Epithelial cell of esophagus (primary cell): Measurements from ENCODE around the gene RASGRF2.

Experiments
- DNase-seq: peaks from one replicate; pipeline ENCODE4 v3.0.0; 2010; ENCODE audit warnings: low read depth
- H3K4me3 ChIP-seq: 2 replicates; pipeline ENCODE4 v1.5.1; 2011; ENCODE audit warnings: mild to moderate bottlenecking, low read length, control low read depth
- CTCF ChIP-seq: IDR thresholded peaks from 2 replicates; pipeline ENCODE4 v1.5.1; 2011; ENCODE audit warnings: low read depth, mild to moderate bottlenecking, low read length, control low read depth, inconsistent platforms; ENCODE audit not compliant: insufficient read depth; ENCODE audit errors: missing control alignments

RASGRF2 gene

GRCh38 chr5:80920333-80920732 lies 39.8 kb upstream of the RASGRF2 start:
- peak; percentile 15 for DNase-seq
- TF ChIP-seq CTCF = no peak
- H3K4me3 ChIP-seq = no peak overlapping the region

DNA sequence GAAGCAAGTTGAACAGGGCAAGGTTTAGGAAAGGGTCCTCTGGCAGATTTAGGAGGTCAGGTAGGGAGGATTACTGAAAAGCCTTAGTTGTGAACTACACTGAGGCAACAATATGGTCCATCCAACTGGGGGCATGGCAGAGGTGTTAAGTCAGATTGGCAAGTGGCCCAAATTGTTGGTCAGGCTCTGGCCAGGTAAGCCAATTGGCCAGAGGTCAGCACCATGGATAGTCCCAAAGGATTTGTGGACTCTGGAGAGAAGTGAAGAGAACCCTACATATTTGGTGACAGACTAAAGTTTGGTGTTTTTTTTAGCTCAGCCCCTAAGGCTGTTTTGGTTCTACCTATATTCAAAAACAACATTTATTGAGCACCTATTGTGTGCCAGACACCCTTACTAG lies 39.1 kb upstream of the RASGRF2 start:
- no peak for TF ChIP-seq CTCF
- peak; percentile 6 for DNase-seq
- no peak overlapping the region for H3K4me3 ChIP-seq

- no peak overlapping the region for H3K4me3 ChIP-seq
- DNase-seq = no peak
- TF ChIP-seq CTCF = no peak
Observed at GRCh38 chr5:80925931-80926330, 34.2 kb upstream of the RASGRF2 start.

DNA sequence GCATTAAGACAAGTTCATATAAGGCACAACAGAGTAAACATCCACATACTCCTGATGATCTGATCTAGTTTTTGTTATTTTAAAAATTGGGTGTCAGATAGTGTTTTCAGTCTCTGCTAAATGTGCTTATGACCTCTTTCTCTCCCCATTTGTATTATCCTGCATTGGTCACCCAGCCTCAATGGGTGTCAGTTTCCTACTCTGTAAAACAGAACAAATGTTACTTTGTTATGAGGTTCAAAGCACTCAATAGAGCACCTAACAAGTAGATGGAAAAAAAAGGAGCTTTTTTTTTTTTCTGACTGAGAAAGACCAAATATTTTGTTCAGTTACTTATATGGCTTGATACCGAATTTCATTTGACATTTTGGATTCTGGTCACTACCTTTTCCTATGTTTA lies 33.6 kb upstream of the RASGRF2 start:
- no peak overlapping the region for H3K4me3 ChIP-seq
- no peak for TF ChIP-seq CTCF
- DNase-seq = no peak

DNA sequence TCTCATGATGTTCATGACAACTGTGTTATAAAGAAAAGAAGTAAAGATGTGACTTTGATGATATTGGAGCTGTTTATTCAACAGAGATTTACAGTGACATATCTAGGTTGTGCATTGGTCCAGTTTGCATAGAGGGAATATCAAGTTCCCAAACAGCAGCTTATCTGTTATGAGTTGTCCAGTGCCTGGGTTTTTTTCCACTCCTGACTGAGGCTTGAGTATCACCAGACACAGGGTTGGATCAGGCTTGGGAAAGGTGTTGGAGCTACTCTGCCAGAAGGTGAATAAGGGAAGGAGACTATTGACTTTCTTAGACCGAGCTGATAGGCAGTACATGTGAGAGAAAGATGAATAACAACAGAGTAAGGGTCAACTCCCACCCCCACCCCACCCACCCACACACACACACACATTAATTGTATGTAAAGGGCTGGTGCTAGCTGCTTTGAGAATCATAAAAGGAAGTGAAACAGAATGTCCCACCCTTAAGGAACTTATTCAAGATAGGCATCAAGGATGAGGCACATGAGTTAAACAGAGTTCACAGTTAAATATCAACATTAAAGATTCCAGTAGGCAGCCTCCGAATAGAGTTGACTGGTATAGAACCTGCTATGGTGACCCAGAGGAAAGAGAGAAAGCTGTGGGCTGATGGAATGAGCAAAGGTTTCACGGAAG lies 33.0 kb upstream of the RASGRF2 start:
- H3K4me3 ChIP-seq = no peak overlapping the region
- no peak for TF ChIP-seq CTCF
- no peak for DNase-seq

GRCh38 chr5:80928073-80928472 lies 32.1 kb upstream of the RASGRF2 start:
- no peak for DNase-seq
- no peak overlapping the region for H3K4me3 ChIP-seq
- no peak for TF ChIP-seq CTCF

DNA sequence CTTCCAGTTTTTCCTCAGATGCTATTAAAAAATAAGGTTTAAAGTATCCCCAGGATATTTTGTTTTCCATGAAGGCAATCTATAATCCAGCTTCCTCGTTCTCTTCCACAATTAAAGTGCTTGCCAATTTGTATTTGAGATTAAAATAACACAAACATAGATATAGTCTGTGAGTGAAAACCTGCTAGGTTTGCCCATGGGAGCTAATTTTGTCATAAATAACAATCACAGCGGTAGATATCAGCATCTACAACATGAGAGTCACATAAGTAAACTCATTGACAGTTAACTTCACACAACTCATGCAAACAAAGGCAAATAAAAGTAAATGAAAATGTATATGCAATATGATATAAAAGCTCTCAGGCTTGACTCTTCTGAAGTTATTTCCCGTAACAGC lies 29.2 kb upstream of the RASGRF2 start:
- no peak for TF ChIP-seq CTCF

More for the DNA sequence above, 29.2 kb upstream of the RASGRF2 start:
- H3K4me3 ChIP-seq = no peak overlapping the region
- DNase-seq = no peak
